Activated CD8-positive, alpha-beta T cell treated with anti-CD3 and anti-CD28 coated beads, Interleukin-2, amount 10 ng/mL, durations not matched to agents 7 days and 5 days (primary cell): ENCODE measurements around the gene GRHL3. TPM values are rescaled to one million over a fixed set of nuclear protein-coding genes. Genes with fewer than 3 reads are reported as not detected.

Experiments
- ATAC-seq: fragments of 150-1000 bp; cut with Tn5 transposase; one replicate; pipeline ENCODE4 v1.10.0; 2021; ENCODE audit warnings: moderate library complexity
- CTCF ChIA-PET: fragments of 350-600 bp; sonication (Branson Sonifier 250); formaldehyde crosslinking; loops from one replicate; lab custom pipeline; 2021; ENCODE audit warnings: antibody characterized with exemption; lab: Charles Lee
- POLR2A ChIA-PET: fragments of 350-600 bp; sonication (Branson Sonifier 250); formaldehyde crosslinking; loops from one replicate; lab custom pipeline; 2021; ENCODE audit warnings: antibody characterized with exemption; lab: Charles Lee
- DNase-seq: peaks from one replicate; pipeline ENCODE4 v3.0.0-alpha.2; 2020
- H3K27ac Mint-ChIP-seq: one replicate; pipeline ENCODE4 v1.8.0; 2021; ENCODE audit warnings: mild to moderate bottlenecking, mixed read lengths
- H3K27me3 Mint-ChIP-seq: one replicate; pipeline ENCODE4 v1.8.0; 2021; ENCODE audit warnings: low read depth, mixed read lengths
- H3K36me3 Mint-ChIP-seq: one replicate; pipeline ENCODE4 v1.8.0; 2021; ENCODE audit warnings: low read depth, mixed read lengths
- H3K4me1 Mint-ChIP-seq: one replicate; pipeline ENCODE4 v1.8.0; 2021; ENCODE audit warnings: low read depth, mixed read lengths
- H3K4me3 Mint-ChIP-seq: one replicate; pipeline ENCODE4 v1.8.0; 2021; ENCODE audit warnings: mild to moderate bottlenecking, mixed read lengths
- H3K9me3 Mint-ChIP-seq: one replicate; pipeline ENCODE4 v1.8.0; 2022; ENCODE audit warnings: mixed read lengths; ENCODE audit not compliant: insufficient read depth
- total RNA-seq, 2 experiments: library from RNA; stranded (reverse); gene quantifications; one replicate each; pipeline ENCODE4 v1.2.3, GENCODE V29; 2021

GRHL3 gene
- total RNA-seq, 2 experiments from 2014 or later = not detected

GRCh38 chr1:24294228-24294672 is 24.9 kb upstream of the GRHL3 start:
- no peak for ATAC-seq
- Mint-ChIP-seq H3K4me1 (no peaks in the 10 kb centered on the region), H3K27me3 (peaks cover 30% of the 10 kb centered on the region), H3K9me3 (no peaks in the 10 kb centered on the region), H3K36me3 (no peaks in the 10 kb centered on the region), H3K27ac (no peak overlapping the region), H3K4me3 (no peak overlapping the region)
- CTCF ChIA-PET = interaction anchor here (2.8 kb wide), 1 partner anchor 97 kb away, joined by 12 read pairs; no protein-coding TSS in a partner anchor
- no peak for DNase-seq
- POLR2A ChIA-PET = no interaction called here

GRCh38 chr1:24294716-24295371 is 24.3 kb upstream of the GRHL3 start:
- no peaks in the 10 kb centered on the region for H3K4me1 Mint-ChIP-seq
- H3K27me3 Mint-ChIP-seq = peaks cover 31% of the 10 kb centered on the region
- DNase-seq (no peak), ATAC-seq (no peak)
- H3K4me3 Mint-ChIP-seq = no peak overlapping the region
- ChIA-PET CTCF (interaction anchor here (2.8 kb wide), 1 partner anchor 97 kb away, joined by 12 read pairs; no protein-coding TSS in a partner anchor), POLR2A (no interaction called here)
- H3K27ac Mint-ChIP-seq = no peak overlapping the region
- no peaks in the 10 kb centered on the region for H3K9me3 Mint-ChIP-seq
- no peaks in the 10 kb centered on the region for H3K36me3 Mint-ChIP-seq

GRCh38 chr1:24295535-24295934 is 23.6 kb upstream of the GRHL3 start:
- DNase-seq (no peak), ATAC-seq (no peak)
- no peaks in the 10 kb centered on the region for H3K36me3 Mint-ChIP-seq
- no peak overlapping the region for H3K4me3 Mint-ChIP-seq
- no peak overlapping the region for H3K27ac Mint-ChIP-seq
- CTCF ChIA-PET = interaction anchor here (1.2 to 2.8 kb wide), 3 partner anchors 89 to 96 kb away, joined by 3 to 12 read pairs (median 5); no protein-coding TSS in a partner anchor
- H3K9me3 Mint-ChIP-seq = no peaks in the 10 kb centered on the region
- H3K4me1 Mint-ChIP-seq = no peaks in the 10 kb centered on the region
- POLR2A ChIA-PET = no interaction called here
- peaks cover 33% of the 10 kb centered on the region for H3K27me3 Mint-ChIP-seq

GRCh38 chr1:24297187-24297851 is 21.8 kb upstream of the GRHL3 start:
- no peaks in the 10 kb centered on the region for H3K4me1 Mint-ChIP-seq
- ChIA-PET POLR2A (no interaction called here), CTCF (interaction anchor here (1.4 kb wide), 1 partner anchor 87 kb away, joined by 5 read pairs; no protein-coding TSS in a partner anchor)
- H3K9me3 Mint-ChIP-seq = no peaks in the 10 kb centered on the region
- H3K36me3 Mint-ChIP-seq = no peaks in the 10 kb centered on the region
- no peak overlapping the region for H3K4me3 Mint-ChIP-seq
- no peak for ATAC-seq
- H3K27me3 Mint-ChIP-seq = peaks cover 30% of the 10 kb centered on the region
- no peak overlapping the region for H3K27ac Mint-ChIP-seq
- no peak for DNase-seq

- Mint-ChIP-seq H3K4me3 (no peak overlapping the region), H3K36me3 (no peaks in the 10 kb centered on the region), H3K27ac (no peak overlapping the region), H3K27me3 (peaks cover 35% of the 10 kb centered on the region), H3K9me3 (no peaks in the 10 kb centered on the region), H3K4me1 (no peaks in the 10 kb centered on the region)
- ChIA-PET POLR2A (no interaction called here), CTCF (no interaction called here)
- DNase-seq (no peak), ATAC-seq (no peak)
Observed at GRCh38 chr1:24297852-24298232, 21.3 kb upstream of the GRHL3 start.

- H3K27ac Mint-ChIP-seq = no peak overlapping the region
- ChIA-PET POLR2A (no interaction called here), CTCF (no interaction called here)
- H3K4me3 Mint-ChIP-seq = no peak overlapping the region
- DNase-seq = no peak
- no peak for ATAC-seq
- H3K27me3 Mint-ChIP-seq = peaks cover 35% of the 10 kb centered on the region
- H3K4me1 Mint-ChIP-seq = no peaks in the 10 kb centered on the region
- no peaks in the 10 kb centered on the region for H3K36me3 Mint-ChIP-seq
- no peaks in the 10 kb centered on the region for H3K9me3 Mint-ChIP-seq
Observed at GRCh38 chr1:24298606-24299005, 20.6 kb upstream of the GRHL3 start.

DNA sequence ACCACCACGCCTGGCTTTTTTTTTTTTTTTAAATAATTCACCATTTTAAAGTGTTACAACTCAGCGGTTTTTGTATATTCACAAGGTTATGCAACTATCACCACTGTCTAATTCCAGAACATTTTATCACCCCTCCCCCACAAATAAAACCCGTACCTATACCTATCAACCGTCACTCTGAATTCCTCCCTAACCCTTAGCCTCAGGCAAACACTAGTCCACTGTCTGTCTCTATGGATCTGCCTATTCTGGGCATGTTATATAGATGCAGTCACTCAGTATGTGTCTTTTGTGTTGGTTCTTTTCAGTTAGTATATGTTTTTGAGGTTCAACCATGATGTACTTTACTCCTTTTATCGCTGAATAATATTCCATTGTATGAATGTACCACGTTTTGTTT is 19.3 kb upstream of the GRHL3 start:
- DNase-seq (no peak), ATAC-seq (no peak)
- no peak overlapping the region for H3K27ac Mint-ChIP-seq
- H3K4me1 Mint-ChIP-seq = no peaks in the 10 kb centered on the region
- no peak overlapping the region for H3K4me3 Mint-ChIP-seq
- H3K27me3 Mint-ChIP-seq = peaks cover 32% of the 10 kb centered on the region
- H3K36me3 Mint-ChIP-seq = no peaks in the 10 kb centered on the region
- no peaks in the 10 kb centered on the region for H3K9me3 Mint-ChIP-seq
- ChIA-PET POLR2A (no interaction called here), CTCF (no interaction called here)

GRCh38 chr1:24300971-24301784 is 18.0 kb upstream of the GRHL3 start:
- no peak overlapping the region for H3K27ac Mint-ChIP-seq
- H3K4me1 Mint-ChIP-seq = no peaks in the 10 kb centered on the region
- H3K9me3 Mint-ChIP-seq = no peaks in the 10 kb centered on the region
- no peak overlapping the region for H3K4me3 Mint-ChIP-seq
- CTCF ChIA-PET = interaction anchor here (0.8 kb wide), 1 partner anchor 59 kb away, joined by 3 read pairs; no protein-coding TSS in a partner anchor
- H3K36me3 Mint-ChIP-seq = no peaks in the 10 kb centered on the region
- DNase-seq (no peak), ATAC-seq (no peak)
- POLR2A ChIA-PET = no interaction called here
- H3K27me3 Mint-ChIP-seq = peaks cover 38% of the 10 kb centered on the region

- POLR2A ChIA-PET = no interaction called here
- DNase-seq (no peak), ATAC-seq (no peak)
- H3K4me1 Mint-ChIP-seq = no peaks in the 10 kb centered on the region
- H3K4me3 Mint-ChIP-seq = no peak overlapping the region
- H3K27ac Mint-ChIP-seq = no peak overlapping the region
- peaks cover 41% of the 10 kb centered on the region for H3K27me3 Mint-ChIP-seq
- no peaks in the 10 kb centered on the region for H3K36me3 Mint-ChIP-seq
- CTCF ChIA-PET = interaction anchor here (0.8 kb wide), 1 partner anchor 59 kb away, joined by 3 read pairs; no protein-coding TSS in a partner anchor
- H3K9me3 Mint-ChIP-seq = no peaks in the 10 kb centered on the region
Observed at GRCh38 chr1:24301785-24302175, 17.4 kb upstream of the GRHL3 start.

DNA sequence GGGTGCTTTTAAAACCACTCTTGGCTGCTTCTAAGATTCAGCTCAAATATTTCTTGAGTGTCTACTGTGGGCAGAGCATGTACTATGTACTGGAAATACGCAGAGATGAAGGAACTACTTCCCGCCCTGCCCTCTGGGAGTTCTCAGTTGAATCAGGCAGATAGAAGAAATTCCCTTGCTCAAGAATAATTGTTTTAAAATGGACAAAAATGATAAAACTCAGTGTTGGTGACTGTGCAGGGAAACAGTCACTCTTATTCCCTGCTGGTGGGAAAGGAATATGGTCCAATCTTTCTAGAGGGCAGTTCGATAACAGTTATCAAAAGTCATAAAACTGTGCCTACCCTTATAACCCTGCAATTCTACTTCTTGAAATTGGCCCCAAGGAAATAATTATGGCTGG is 16.9 kb upstream of the GRHL3 start:
- DNase-seq (no peak), ATAC-seq (no peak)
- H3K36me3 Mint-ChIP-seq = no peaks in the 10 kb centered on the region
- CTCF ChIA-PET = no interaction called here
- H3K4me1 Mint-ChIP-seq = no peaks in the 10 kb centered on the region
- peaks cover 45% of the 10 kb centered on the region for H3K27me3 Mint-ChIP-seq
- POLR2A ChIA-PET = no interaction called here
- H3K4me3 Mint-ChIP-seq = no peak overlapping the region
- no peaks in the 10 kb centered on the region for H3K9me3 Mint-ChIP-seq
- H3K27ac Mint-ChIP-seq = no peak overlapping the region

DNA sequence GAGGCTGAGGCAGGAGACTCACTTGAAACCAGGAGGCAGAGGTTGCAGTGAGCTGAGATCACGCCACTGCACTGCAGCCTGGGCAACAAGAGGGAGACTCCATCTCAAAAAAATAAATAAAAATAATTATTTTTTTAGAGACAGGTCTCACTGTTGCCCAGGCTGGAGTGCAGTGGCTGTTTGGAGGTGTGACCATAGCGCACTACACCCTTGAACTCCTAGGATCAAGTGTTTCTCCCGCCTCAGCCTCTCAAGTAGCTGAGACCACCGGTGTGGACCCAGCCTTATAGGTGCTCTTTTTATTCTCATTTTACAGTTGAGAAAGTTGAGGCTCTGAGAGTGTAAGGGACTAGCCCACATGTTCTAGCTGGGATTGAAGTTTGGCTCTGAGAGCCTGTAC is 15.6 kb upstream of the GRHL3 start:
- ChIA-PET CTCF (interaction anchor here (0.9 kb wide), 1 partner anchor 154 kb away, joined by 3 read pairs; no protein-coding TSS in a partner anchor), POLR2A (no interaction called here)
- H3K4me1 Mint-ChIP-seq = no peaks in the 10 kb centered on the region
- no peak overlapping the region for H3K4me3 Mint-ChIP-seq
- ATAC-seq (no peak), DNase-seq (no peak)
- H3K9me3 Mint-ChIP-seq = no peaks in the 10 kb centered on the region
- no peaks in the 10 kb centered on the region for H3K36me3 Mint-ChIP-seq
- H3K27me3 Mint-ChIP-seq = peaks cover 49% of the 10 kb centered on the region
- H3K27ac Mint-ChIP-seq = no peak overlapping the region
